Stimulated activated CD4-positive, alpha-beta T cell treated with anti-CD3 and anti-CD28 coated beads, TNF-alpha, amount 100 ng/mL, for 4 hours (primary cell): ENCODE data around the gene ZNF577.

Source experiments
- DNase-seq, 3 experiments: peaks; one replicate each; pipeline ENCODE4 v3.0.0-alpha.2; 2020; ENCODE audit warnings: low read depth in 3 of 3

ZNF577 gene

GRCh38 chr19:51861870-51862622 lies 25.7 kb downstream of the ZNF577 start:
- DNase-seq, result no peak

DNA sequence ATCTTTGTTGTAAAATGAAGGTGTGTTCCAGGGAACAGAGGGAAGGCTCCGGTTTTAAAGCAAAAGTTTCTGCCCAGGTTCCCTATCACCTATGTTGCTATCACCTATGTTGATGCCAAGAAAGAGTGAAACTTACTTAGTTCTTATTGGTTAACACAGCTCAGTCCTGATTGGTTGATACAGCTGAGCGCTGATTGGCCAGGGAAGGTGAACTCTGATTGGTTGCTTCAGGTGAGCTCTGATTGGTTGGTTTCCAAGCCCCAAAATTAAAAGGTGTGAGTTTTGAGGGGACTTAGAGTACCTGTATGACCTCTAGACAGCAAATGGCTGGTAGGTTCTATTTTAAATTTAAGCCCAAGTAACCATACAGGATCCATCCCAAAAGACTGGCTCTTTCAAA lies 50.6 kb downstream of the ZNF577 start:
- DNase-seq, result no peak

- DNase-seq, result no peak
These were observed 57.5 kb downstream of the ZNF577 start for GRCh38 chr19:51830274-51830673.

- DNase-seq, result no peak
These were observed 63.3 kb downstream of the ZNF577 start for GRCh38 chr19:51824281-51825005.

- no peak for DNase-seq
These were observed 64.8 kb downstream of the ZNF577 start for GRCh38 chr19:51822946-51823345.

GRCh38 chr19:51822325-51822724 lies 65.4 kb downstream of the ZNF577 start:
- no peak for DNase-seq

DNA sequence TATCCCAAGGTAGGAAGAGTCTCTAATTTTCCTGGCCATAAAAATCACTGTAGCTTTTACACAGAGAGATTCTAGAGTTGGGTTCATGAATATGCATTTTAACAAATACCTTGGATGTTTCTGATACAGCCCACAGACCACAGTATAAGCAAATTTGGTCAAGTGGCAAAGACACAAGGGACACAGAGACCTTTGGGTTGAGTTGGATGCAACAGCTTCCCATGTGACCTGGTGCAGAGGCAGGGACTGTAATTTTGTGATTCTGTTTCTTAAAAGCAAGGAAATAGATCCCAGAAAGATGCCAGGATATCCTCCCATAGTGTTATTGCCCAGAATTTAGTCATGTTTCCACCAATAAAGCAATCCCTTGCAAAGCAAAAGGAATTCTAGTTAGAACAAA lies 65.8 kb downstream of the ZNF577 start:
- no peak for DNase-seq

DNA sequence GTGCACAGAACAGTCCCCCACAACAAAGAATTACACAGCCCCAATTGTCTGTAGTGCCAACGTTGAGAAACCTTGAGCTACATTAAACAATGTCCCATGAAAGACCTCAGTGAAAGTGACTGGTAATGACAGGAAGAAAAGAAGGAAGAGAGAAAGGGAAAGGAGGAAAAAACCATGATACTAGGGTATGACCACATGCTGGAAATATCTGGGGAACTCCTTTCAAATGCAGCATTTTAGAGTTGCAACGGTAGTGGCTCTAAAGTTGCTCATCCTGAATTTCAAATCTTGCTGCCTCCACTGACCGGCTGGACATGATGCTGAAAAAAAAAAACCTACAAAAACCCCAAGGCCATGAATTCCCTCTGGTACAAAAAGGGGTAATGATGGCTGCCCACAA lies 66.3 kb downstream of the ZNF577 start:
- no peak for DNase-seq
